Mesenchymal stem cell (in vitro differentiated cells and primary cell): ENCODE measurements around the gene FER1L5.
A peak's percentile ranks its signal among the peaks of the same experiment; 100 is the strongest.

Experiments used
- DNase-seq: peaks from one replicate; pipeline ENCODE4 v3.0.0-alpha.2; 2013
- H2AFZ ChIP-seq: one replicate; pipeline ENCODE4 v1.6.1; 2013; ENCODE audit warnings: low read depth, mild to moderate bottlenecking, control low read depth, inconsistent platforms, low read length, moderate library complexity
- H2AK5ac ChIP-seq: 2 replicates; pipeline ENCODE4 v1.6.1; 2013; ENCODE audit warnings: low read length, moderate library complexity, mild to moderate bottlenecking, inconsistent platforms; ENCODE audit not compliant: severe bottlenecking
- H2BK120ac ChIP-seq: one replicate; pipeline ENCODE4 v1.6.1; 2013; ENCODE audit warnings: low read depth, mild to moderate bottlenecking, inconsistent platforms, low read length, moderate library complexity
- H2BK12ac ChIP-seq, 2 experiments: one replicate each; pipeline ENCODE4 v1.6.1; 2013; ENCODE audit warnings: inconsistent platforms in 2 of 2, low read length in 2 of 2, mild to moderate bottlenecking in 2 of 2, moderate library complexity in 2 of 2, control low read depth in 1 of 2
- H2BK15ac ChIP-seq: one replicate; pipeline ENCODE4 v1.6.1; 2013; ENCODE audit warnings: mild to moderate bottlenecking, low read depth, inconsistent platforms; ENCODE audit not compliant: poor library complexity, severe bottlenecking
- H2BK5ac ChIP-seq: 2 replicates; pipeline ENCODE4 v1.6.1; 2013; ENCODE audit warnings: low read depth, mild to moderate bottlenecking, low read length, control low read depth, inconsistent platforms; ENCODE audit not compliant: poor library complexity, severe bottlenecking
- H3K14ac ChIP-seq, 2 experiments: one replicate each; pipeline ENCODE4 v1.6.1; 2013; ENCODE audit warnings: inconsistent platforms in 2 of 2, low read length in 2 of 2, control low read depth in 1 of 2, mild to moderate bottlenecking in 1 of 2, moderate library complexity in 1 of 2
- H3K18ac ChIP-seq, 2 experiments: one replicate each; pipeline ENCODE4 v1.6.1; 2013; ENCODE audit warnings: inconsistent platforms in 2 of 2, low read length in 2 of 2, control low read depth in 1 of 2, low read depth in 1 of 2, mild to moderate bottlenecking in 1 of 2
- H3K23ac ChIP-seq, 2 experiments: one replicate each; pipeline ENCODE4 v1.6.1; 2013; ENCODE audit warnings: inconsistent platforms in 2 of 2, low read length in 2 of 2, mild to moderate bottlenecking in 2 of 2, moderate library complexity in 2 of 2, control low read depth in 1 of 2
- H3K27ac ChIP-seq: 2 replicates; pipeline ENCODE4 v1.5.1; 2013; ENCODE audit warnings: mild to moderate bottlenecking, moderate library complexity, low read length, control low read depth, inconsistent platforms; ENCODE audit not compliant: poor library complexity, severe bottlenecking
- H3K27me3 ChIP-seq, 2 experiments: 2 replicates each; pipeline versions ENCODE4 v1.6.1 to v1.7.0; 2013; ENCODE audit warnings: low read length in 2 of 2, mild to moderate bottlenecking in 2 of 2, moderate library complexity in 2 of 2, control low read depth in 1 of 2, inconsistent platforms in 1 of 2; ENCODE audit not compliant: control insufficient read depth in 1 of 2, insufficient read depth in 1 of 2
- H3K36me3 ChIP-seq, 2 experiments: 2 replicates each; pipeline versions ENCODE4 v1.6.1 to v1.7.0; 2013; ENCODE audit warnings: low read length in 2 of 2, control low read depth in 1 of 2, inconsistent platforms in 1 of 2, low read depth in 1 of 2, mild to moderate bottlenecking in 1 of 2; ENCODE audit not compliant: insufficient read depth in 2 of 2, control insufficient read depth in 1 of 2
- H3K4ac ChIP-seq, 2 experiments: one replicate each; pipeline ENCODE4 v1.6.1; 2013; ENCODE audit warnings: inconsistent platforms in 2 of 2, low read length in 2 of 2, mild to moderate bottlenecking in 2 of 2, moderate library complexity in 2 of 2, control low read depth in 1 of 2, low read depth in 1 of 2
- H3K4me1 ChIP-seq: 2 replicates; pipeline ENCODE4 v1.6.1; 2013; ENCODE audit warnings: low read depth, low read length, control low read depth; ENCODE audit not compliant: control insufficient read depth, insufficient read depth
- H3K4me2 ChIP-seq: 2 replicates; pipeline ENCODE4 v1.6.1; 2013; ENCODE audit warnings: low read length, mild to moderate bottlenecking, inconsistent platforms; ENCODE audit not compliant: poor library complexity, severe bottlenecking
- H3K4me3 ChIP-seq, 2 experiments: 2 replicates each; pipeline versions ENCODE4 v1.5.1 to v1.7.0; 2013; ENCODE audit warnings: low read length in 2 of 2, mild to moderate bottlenecking in 2 of 2, control low read depth in 1 of 2, low read depth in 1 of 2; ENCODE audit not compliant: insufficient read depth in 1 of 2
- H3K79me1 ChIP-seq: replicated peaks from 2 replicates; pipeline ENCODE4 v1.6.1; 2013; ENCODE audit warnings: mild to moderate bottlenecking, control low read depth, low read length, inconsistent platforms; ENCODE audit not compliant: poor library complexity, severe bottlenecking
- H3K9ac ChIP-seq: 2 replicates; pipeline ENCODE4 v1.7.0; 2013; ENCODE audit warnings: mild to moderate bottlenecking, low read length, moderate library complexity
- H3K9me3 ChIP-seq: 2 replicates; pipeline ENCODE4 v1.7.0; 2013; ENCODE audit warnings: mild to moderate bottlenecking, low read length; ENCODE audit not compliant: control insufficient read depth
- H4K8ac ChIP-seq: one replicate; pipeline ENCODE4 v1.6.1; 2013; ENCODE audit warnings: inconsistent platforms, mild to moderate bottlenecking, low read length, moderate library complexity
- H4K91ac ChIP-seq: one replicate; pipeline ENCODE4 v1.6.1; 2013; ENCODE audit warnings: mild to moderate bottlenecking, low read length, inconsistent platforms
- WGBS: methylation state at CpG from one replicate; pipeline ENCODE4 v1.1.7; 2013; ENCODE audit warnings: mixed read lengths; 5-methylcytosine and 5-hydroxymethylcytosine counted together

FER1L5 gene

GRCh38 chr2:96734880-96735583 lies 92.5 kb downstream of the FER1L5 start:
- Histone ChIP-seq H3K18ac (no peak overlapping the region), H3K27me3 (no peaks in the 10 kb centered on the region), H3K36me3 (peaks cover 36 to 59% of the 10 kb centered on the region in 2 experiments), H3K23ac (no peak overlapping the region), H3K4me1 (no peaks in the 10 kb centered on the region), H4K8ac (no peak overlapping the region), H2BK12ac (no peak overlapping the region), H2BK120ac (no peak overlapping the region), H2AFZ (no peak overlapping the region), H3K9ac (no peak overlapping the region), H3K4me2 (no peak overlapping the region), H3K4ac (no peak overlapping the region), H3K79me1 (peaks cover 38% of the 10 kb centered on the region), H4K91ac (no peak overlapping the region), H3K27ac (no peak overlapping the region), H3K4me3 (no peak overlapping the region), H2AK5ac (no peak overlapping the region), H3K14ac (no peak overlapping the region), H3K9me3 (no peaks in the 10 kb centered on the region), H2BK15ac (no peak overlapping the region), H2BK5ac (no peak overlapping the region)
- no peak for DNase-seq
- 90% methylated on average over 8 of the region's 8 CpGs for WGBS

DNA sequence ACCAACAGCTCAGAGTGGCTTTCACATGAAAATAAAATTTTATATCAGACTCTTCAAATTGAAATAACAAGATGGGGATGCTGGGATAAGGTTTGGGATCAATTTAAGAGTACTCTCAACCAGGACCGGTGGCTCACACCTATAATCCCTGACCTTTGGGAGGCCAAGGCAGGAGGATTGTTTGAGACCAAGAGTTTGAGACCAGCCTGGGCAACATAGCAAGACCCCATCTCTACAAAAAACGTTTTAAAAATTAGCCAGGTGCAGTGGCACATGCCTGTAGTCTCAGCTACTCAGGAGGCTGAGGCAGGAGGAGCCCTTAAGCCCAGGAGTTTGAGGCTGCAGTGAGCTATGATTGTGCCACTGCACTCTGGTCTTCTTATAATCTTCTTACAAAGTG lies 94.7 kb downstream of the FER1L5 start:
- Histone ChIP-seq H2BK5ac (no peak overlapping the region), H3K4me2 (no peak overlapping the region), H3K27ac (no peak overlapping the region), H2BK120ac (no peak overlapping the region), H3K4ac (no peak overlapping the region), H3K4me3 (no peak overlapping the region), H3K9ac (no peak overlapping the region), H3K79me1 (peaks cover 34% of the 10 kb centered on the region), H2BK15ac (no peak overlapping the region), H4K91ac (no peak overlapping the region), H3K14ac (no peak overlapping the region), H3K23ac (no peak overlapping the region), H3K27me3 (no peaks in the 10 kb centered on the region), H2AFZ (no peak overlapping the region), H2AK5ac (no peak overlapping the region), H3K9me3 (no peaks in the 10 kb centered on the region), H3K36me3 (peaks cover 16 to 45% of the 10 kb centered on the region in 2 experiments), H2BK12ac (no peak overlapping the region), H4K8ac (no peak overlapping the region), H3K18ac (no peak overlapping the region), H3K4me1 (no peaks in the 10 kb centered on the region)
- DNase-seq = no peak
- WGBS = 89% methylated on average over 2 of the region's 2 CpGs

GRCh38 chr2:96737831-96738230 lies 95.3 kb downstream of the FER1L5 start:
- Histone ChIP-seq H3K9ac (no peak overlapping the region), H3K27ac (no peak overlapping the region), H2AFZ (no peak overlapping the region), H3K4me3 (no peak overlapping the region), H2BK12ac (no peak overlapping the region), H4K91ac (no peak overlapping the region), H3K23ac (no peak overlapping the region), H2BK120ac (no peak overlapping the region), H4K8ac (no peak overlapping the region), H3K27me3 (no peaks in the 10 kb centered on the region), H3K4me1 (no peaks in the 10 kb centered on the region), H2BK15ac (no peak overlapping the region), H3K36me3 (peaks cover 11 to 42% of the 10 kb centered on the region in 2 experiments), H3K79me1 (peaks cover 34% of the 10 kb centered on the region), H3K4ac (no peak overlapping the region), H3K14ac (no peak overlapping the region), H3K4me2 (no peak overlapping the region), H3K18ac (no peak overlapping the region), H2BK5ac (no peak overlapping the region), H3K9me3 (no peaks in the 10 kb centered on the region), H2AK5ac (no peak overlapping the region)
- no peak for DNase-seq
- 81% methylated on average over 2 of the region's 2 CpGs for WGBS

DNA sequence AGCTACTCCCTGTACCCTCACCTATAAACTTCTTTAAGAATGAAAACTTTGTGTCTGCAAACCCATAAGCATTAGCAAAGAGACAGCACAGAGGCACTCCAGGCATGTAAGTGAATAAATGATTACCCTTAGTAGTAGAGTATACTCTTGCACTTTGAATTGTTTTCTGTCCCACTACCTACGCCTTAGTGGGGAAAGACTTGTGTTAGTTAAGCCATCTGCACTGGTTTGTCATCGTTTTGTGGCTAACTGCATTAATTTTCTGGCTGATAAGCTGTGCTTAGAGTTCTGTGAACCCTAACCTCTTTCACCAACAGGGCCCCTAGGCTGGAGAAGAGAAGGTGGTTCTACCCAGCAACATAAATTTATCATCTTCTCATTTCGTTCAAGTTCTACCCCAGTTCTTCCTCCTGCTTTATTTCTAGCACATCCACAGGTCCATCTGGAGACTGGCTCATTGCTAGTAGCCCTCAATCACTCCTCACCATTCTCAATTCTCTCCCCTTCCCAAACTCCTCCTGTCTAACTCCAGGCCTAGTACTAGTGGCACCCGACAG lies 96.6 kb downstream of the FER1L5 start:
- peak overlapping the region; percentile 75 for H3K4me2 ChIP-seq
- 42% methylated on average over 4 of the region's 4 CpGs for WGBS

More for the DNA sequence above, 96.6 kb downstream of the FER1L5 start:
- Histone ChIP-seq H3K4me1 (no peaks in the 10 kb centered on the region), H3K27me3 (no peaks in the 10 kb centered on the region), H2AFZ (peak overlapping the region; percentile 54), H3K4me3 (peak overlapping the region; percentile 94 to 95), H3K23ac (no peak overlapping the region), H2BK15ac (no peak overlapping the region), H3K9ac (peak overlapping the region; percentile 93), H2BK120ac (no peak overlapping the region), H3K36me3 (peaks cover 6 to 29% of the 10 kb centered on the region in 2 experiments), H2BK12ac (no peak overlapping the region), H3K27ac (peak overlapping the region; percentile 14), H4K91ac (peak overlapping the region; percentile 18), H3K14ac (peak overlapping the region in 1 of 2 experiments; percentile 6), H2BK5ac (no peak overlapping the region), H3K9me3 (no peaks in the 10 kb centered on the region), H3K79me1 (peaks cover 34% of the 10 kb centered on the region), H3K4ac (peak overlapping the region; percentile 42 to 70), H2AK5ac (no peak overlapping the region), H4K8ac (no peak overlapping the region), H3K18ac (peak overlapping the region; percentile 77 to 80)
- no peak for DNase-seq
